ENCODE data around the gene PGAM2. TPM values are rescaled to one million over a fixed set of nuclear protein-coding genes. Genes with fewer than 3 reads are reported as not detected.

The PGAM2 gene
- total RNA-seq, 3 donors from 2014 or later = 0.64 to 0.73 (median 0.66) TPM

GRCh38 chr7:44064791-44065430 lies 456 bp downstream of the PGAM2 start:
- Histone ChIP-seq H3K4me3 (peak overlapping the region in 1 of 3 donors; percentile 9), H3K36me3 (no peaks in the 10 kb centered on the region), H3K27ac (no peak overlapping the region), H3K4me1 (peaks cover 0 to 12% of the 10 kb centered on the region in 2 donors), H3K9me3 (no peaks in the 10 kb centered on the region), H3K27me3 (no peaks in the 10 kb centered on the region)
- intact Hi-C loops (cut with DNase I; ENCODE audit: low total_unique reads) = no loop called here
- DNase-seq (ENCODE audit: low spot score in 2 of 2) = peak in 1 of 2 donors; percentile 50
- no peak for TF ChIP-seq POLR2AphosphoS5 (IDR thresholded peaks at IDR 0.05)
- TF ChIP-seq CTCF (IDR thresholded peaks at IDR 0.05) = no peak
- TF ChIP-seq POLR2A (IDR thresholded peaks at IDR 0.05) = no peak

- Histone ChIP-seq H3K27ac (peak overlapping the region in 1 of 2 donors; percentile 7), H3K4me1 (peaks cover 0 to 12% of the 10 kb centered on the region in 2 donors), H3K36me3 (no peaks in the 10 kb centered on the region), H3K9me3 (no peaks in the 10 kb centered on the region), H3K4me3 (no peak overlapping the region), H3K27me3 (no peaks in the 10 kb centered on the region)
- intact Hi-C loops (cut with DNase I; ENCODE audit: low total_unique reads) = no loop called here
- DNase-seq (ENCODE audit: low spot score in 2 of 2) = peak in 1 of 2 donors; percentile 31
- no peak for TF ChIP-seq POLR2A (IDR thresholded peaks at IDR 0.05)
- no peak for TF ChIP-seq CTCF (IDR thresholded peaks at IDR 0.05)
These were observed 1.3 kb downstream of the PGAM2 start for GRCh38 chr7:44063894-44064651.

GRCh38 chr7:44063547-44063893 lies 1.8 kb downstream of the PGAM2 start:
- intact Hi-C loops (cut with DNase I; ENCODE audit: low total_unique reads) = no loop called here
- peak in 1 of 2 donors; percentile 30 for DNase-seq (ENCODE audit: low spot score in 2 of 2)
- no peaks in the 10 kb centered on the region for H3K27me3 ChIP-seq
- no peak overlapping the region for H3K4me3 ChIP-seq
- H3K27ac ChIP-seq = peak overlapping the region in 1 of 2 donors; percentile 7
- H3K4me1 ChIP-seq = peaks cover 0 to 12% of the 10 kb centered on the region in 2 donors
- no peaks in the 10 kb centered on the region for H3K9me3 ChIP-seq
- H3K36me3 ChIP-seq = no peaks in the 10 kb centered on the region
- TF ChIP-seq POLR2A (IDR thresholded peaks at IDR 0.05) (no peak), POLR2AphosphoS5 (IDR thresholded peaks at IDR 0.05) (no peak), CTCF (IDR thresholded peaks at IDR 0.05) (no peak)

- Histone ChIP-seq H3K27me3 (no peaks in the 10 kb centered on the region), H3K36me3 (no peaks in the 10 kb centered on the region), H3K9me3 (no peaks in the 10 kb centered on the region), H3K4me3 (no peak overlapping the region), H3K4me1 (peaks cover 0 to 12% of the 10 kb centered on the region in 2 donors), H3K27ac (no peak overlapping the region)
- DNase-seq (ENCODE audit: low spot score in 2 of 2) = no peak
- intact Hi-C loops (cut with DNase I; ENCODE audit: low total_unique reads) = no loop called here
- TF ChIP-seq POLR2AphosphoS5 (IDR thresholded peaks at IDR 0.05) (no peak), POLR2A (IDR thresholded peaks at IDR 0.05) (no peak), CTCF (IDR thresholded peaks at IDR 0.05) (no peak)
These were observed 2.5 kb downstream of the PGAM2 start for GRCh38 chr7:44062903-44063295.

Measured in breast epithelium (tissue), 4 donors.